Sigmoid colon (tissue), 4 donors: ENCODE data around the gene AP5Z1.

ENCODE experiments used
- POLR2A ChIP-seq, 2 donors: fragments of 450-650 bp; IDR thresholded peaks; one replicate each; pipeline ENCODE4 v1.6.1; 2016; ENCODE audit warnings: antibody characterized with exemption in 2 of 2, mild to moderate bottlenecking in 2 of 2, moderate library complexity in 2 of 2
- POLR2AphosphoS5 ChIP-seq, 4 donors: sonication (generic); formaldehyde crosslinking; IDR thresholded peaks; one replicate each; pipeline ENCODE4 v1.6.1; 2017; ENCODE audit warnings: antibody characterized with exemption in 4 of 4
- TF ChIP-seq, protein P1 (sequence below), 4 experiments: fragments of 450-650 bp in 3 of 4; fragments of 200-600 bp in 1 of 4; IDR thresholded peaks; one replicate each; pipeline ENCODE4 v1.5.1; 2016 to 2019; ENCODE audit warnings: antibody characterized with exemption in 4 of 4, mild to moderate bottlenecking in 3 of 4, moderate library complexity in 2 of 4

DNA sequence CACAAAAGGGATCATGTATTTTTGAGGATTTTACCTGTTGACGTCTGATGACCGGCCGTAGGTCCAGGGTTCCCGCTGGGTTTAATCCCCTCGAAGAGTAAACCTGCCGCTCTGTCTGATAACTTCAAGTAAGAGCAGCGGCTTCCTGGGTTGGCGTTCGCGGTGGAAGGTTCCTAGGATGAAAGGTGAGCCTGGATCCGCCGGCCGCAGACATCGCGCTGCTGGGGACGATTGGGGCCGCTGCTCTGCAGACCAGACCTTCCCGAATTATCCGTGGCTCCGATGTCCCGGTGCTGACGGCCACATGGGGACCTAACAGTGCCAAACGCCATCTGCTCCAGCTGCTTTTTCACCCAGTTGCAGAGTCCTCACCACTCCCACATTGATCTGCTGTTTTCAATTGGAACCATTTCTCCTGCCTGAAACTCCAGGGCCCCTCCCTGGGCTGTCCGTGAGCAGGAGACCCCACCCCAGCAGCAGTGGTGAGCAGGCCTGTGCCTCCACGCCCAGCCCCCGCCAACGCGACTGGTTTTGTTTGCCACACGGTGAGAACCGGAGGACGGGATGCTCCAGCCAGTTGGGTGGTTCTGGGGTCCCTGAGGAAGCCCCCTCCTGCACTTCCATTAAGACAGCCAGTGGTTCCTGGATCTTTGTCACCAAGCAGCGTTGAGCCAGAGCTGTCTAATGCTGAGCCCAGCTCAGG lies 12.2 kb upstream of the AP5Z1 start:
- TF ChIP-seq, protein P1, sequence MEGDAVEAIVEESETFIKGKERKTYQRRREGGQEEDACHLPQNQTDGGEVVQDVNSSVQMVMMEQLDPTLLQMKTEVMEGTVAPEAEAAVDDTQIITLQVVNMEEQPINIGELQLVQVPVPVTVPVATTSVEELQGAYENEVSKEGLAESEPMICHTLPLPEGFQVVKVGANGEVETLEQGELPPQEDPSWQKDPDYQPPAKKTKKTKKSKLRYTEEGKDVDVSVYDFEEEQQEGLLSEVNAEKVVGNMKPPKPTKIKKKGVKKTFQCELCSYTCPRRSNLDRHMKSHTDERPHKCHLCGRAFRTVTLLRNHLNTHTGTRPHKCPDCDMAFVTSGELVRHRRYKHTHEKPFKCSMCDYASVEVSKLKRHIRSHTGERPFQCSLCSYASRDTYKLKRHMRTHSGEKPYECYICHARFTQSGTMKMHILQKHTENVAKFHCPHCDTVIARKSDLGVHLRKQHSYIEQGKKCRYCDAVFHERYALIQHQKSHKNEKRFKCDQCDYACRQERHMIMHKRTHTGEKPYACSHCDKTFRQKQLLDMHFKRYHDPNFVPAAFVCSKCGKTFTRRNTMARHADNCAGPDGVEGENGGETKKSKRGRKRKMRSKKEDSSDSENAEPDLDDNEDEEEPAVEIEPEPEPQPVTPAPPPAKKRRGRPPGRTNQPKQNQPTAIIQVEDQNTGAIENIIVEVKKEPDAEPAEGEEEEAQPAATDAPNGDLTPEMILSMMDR (IDR thresholded peaks at IDR 0.05) = no peak
- TF ChIP-seq POLR2A (IDR thresholded peaks at IDR 0.05) (no peak), POLR2AphosphoS5 (IDR thresholded peaks at IDR 0.05) (no peak)
